ENCODE results near the gene SUV39H1.
"Not testable (repeated sequence)": the region's sequence is repeated elsewhere in the genome, so short reads cannot be mapped to it uniquely, and the experiment has no call there.

SUV39H1 gene

GRCh38 chrX:48681539-48682183, 14.9 kb upstream of the SUV39H1 start:
- POLR2A ChIA-PET (ENCODE audit: low non-redundant PET), result no interaction called here
- no peak overlapping the region for H3K27ac ChIP-seq

GRCh38 chrX:48682795-48683194, 13.7 kb upstream of the SUV39H1 start:
- POLR2A ChIA-PET (ENCODE audit: low non-redundant PET), result interaction anchor here (0.6 kb wide), 1 partner anchor 10 kb away, joined by 3 read pairs; no protein-coding TSS in a partner anchor
- not testable (repeated sequence) for DNase-seq (ENCODE audit: low spot score)

More at GRCh38 chrX:48681539-48682183, 14.9 kb upstream of the SUV39H1 start:
- TF ChIP-seq, protein P1, sequence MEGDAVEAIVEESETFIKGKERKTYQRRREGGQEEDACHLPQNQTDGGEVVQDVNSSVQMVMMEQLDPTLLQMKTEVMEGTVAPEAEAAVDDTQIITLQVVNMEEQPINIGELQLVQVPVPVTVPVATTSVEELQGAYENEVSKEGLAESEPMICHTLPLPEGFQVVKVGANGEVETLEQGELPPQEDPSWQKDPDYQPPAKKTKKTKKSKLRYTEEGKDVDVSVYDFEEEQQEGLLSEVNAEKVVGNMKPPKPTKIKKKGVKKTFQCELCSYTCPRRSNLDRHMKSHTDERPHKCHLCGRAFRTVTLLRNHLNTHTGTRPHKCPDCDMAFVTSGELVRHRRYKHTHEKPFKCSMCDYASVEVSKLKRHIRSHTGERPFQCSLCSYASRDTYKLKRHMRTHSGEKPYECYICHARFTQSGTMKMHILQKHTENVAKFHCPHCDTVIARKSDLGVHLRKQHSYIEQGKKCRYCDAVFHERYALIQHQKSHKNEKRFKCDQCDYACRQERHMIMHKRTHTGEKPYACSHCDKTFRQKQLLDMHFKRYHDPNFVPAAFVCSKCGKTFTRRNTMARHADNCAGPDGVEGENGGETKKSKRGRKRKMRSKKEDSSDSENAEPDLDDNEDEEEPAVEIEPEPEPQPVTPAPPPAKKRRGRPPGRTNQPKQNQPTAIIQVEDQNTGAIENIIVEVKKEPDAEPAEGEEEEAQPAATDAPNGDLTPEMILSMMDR (conservative IDR thresholded peaks at IDR 0.05; ENCODE audit: low read depth), result no peak
- CTCF ChIA-PET, result no interaction called here
- no peak for DNase-seq (ENCODE audit: low spot score)

GRCh38 chrX:48683411-48683982, 13.0 kb upstream of the SUV39H1 start, which contains the start of gene WAS:
Gene WAS, plus strand, starts transcription at chrX:48683799. Its CDS starts 55 bp downstream, at chrX:48683854.
- no peak for DNase-seq (ENCODE audit: low spot score)
- POLR2A ChIA-PET (ENCODE audit: low non-redundant PET), result interaction anchor here (0.6 kb wide), 1 partner anchor 11 kb away, joined by 3 read pairs; no protein-coding TSS in a partner anchor
- CTCF ChIA-PET, result no interaction called here
- TF ChIP-seq, protein P1 (conservative IDR thresholded peaks at IDR 0.05; ENCODE audit: low read depth), result no peak
- H3K27ac ChIP-seq, result no peak within 1 kb of the TSS

More at GRCh38 chrX:48682795-48683194, 13.7 kb upstream of the SUV39H1 start:
- CTCF ChIA-PET, H3K27ac ChIP-seq: not testable (repeated sequence)

DNA sequence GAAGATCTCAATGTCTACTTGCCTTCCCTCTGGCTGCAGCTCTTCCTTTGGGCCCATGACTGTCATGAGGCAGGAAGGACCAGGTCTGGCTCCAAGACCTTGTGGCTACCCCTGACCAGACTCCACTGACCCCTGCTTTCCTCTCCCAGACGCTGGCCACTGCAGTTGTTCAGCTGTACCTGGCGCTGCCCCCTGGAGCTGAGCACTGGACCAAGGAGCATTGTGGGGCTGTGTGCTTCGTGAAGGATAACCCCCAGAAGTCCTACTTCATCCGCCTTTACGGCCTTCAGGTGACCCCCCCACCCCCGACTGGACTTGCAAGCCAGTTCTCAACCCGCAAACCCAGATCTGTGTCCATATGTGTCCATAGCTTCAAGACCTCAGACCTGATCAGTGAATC, 12.4 kb upstream of the SUV39H1 start:
- TF ChIP-seq, protein P1 (conservative IDR thresholded peaks at IDR 0.05; ENCODE audit: low read depth), result no peak
- H3K27ac ChIP-seq, result no peak overlapping the region
- DNase-seq (ENCODE audit: low spot score), result no peak
- POLR2A ChIA-PET (ENCODE audit: low non-redundant PET), result no interaction called here
- CTCF ChIA-PET, result no interaction called here

- no peak for DNase-seq (ENCODE audit: low spot score)
- ChIA-PET POLR2A (ENCODE audit: low non-redundant PET) (no interaction called here), CTCF (no interaction called here)
- TF ChIP-seq, protein P1 (conservative IDR thresholded peaks at IDR 0.05; ENCODE audit: low read depth), result no peak
- no peak overlapping the region for H3K27ac ChIP-seq
Observed at GRCh38 chrX:48685416-48685815, 11.1 kb upstream of the SUV39H1 start.

DNA sequence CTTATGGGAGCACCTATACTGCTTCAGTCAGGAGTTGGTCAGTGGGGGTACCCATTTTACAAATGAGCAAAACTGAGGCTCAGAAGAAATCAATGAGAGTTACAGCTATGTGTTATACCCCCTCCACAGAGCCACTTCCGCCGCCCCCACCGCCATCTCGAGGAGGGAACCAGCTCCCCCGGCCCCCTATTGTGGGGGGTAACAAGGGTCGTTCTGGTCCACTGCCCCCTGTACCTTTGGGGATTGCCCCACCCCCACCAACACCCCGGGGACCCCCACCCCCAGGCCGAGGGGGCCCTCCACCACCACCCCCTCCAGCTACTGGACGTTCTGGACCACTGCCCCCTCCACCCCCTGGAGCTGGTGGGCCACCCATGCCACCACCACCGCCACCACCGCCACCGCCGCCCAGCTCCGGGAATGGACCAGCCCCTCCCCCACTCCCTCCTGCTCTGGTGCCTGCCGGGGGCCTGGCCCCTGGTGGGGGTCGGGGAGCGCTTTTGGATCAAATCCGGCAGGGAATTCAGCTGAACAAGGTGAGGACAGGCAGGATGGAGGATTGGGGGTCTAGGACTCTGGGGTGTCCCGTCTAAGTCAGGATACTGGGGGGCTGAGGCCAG, 7.9 kb upstream of the SUV39H1 start:
- TF ChIP-seq, protein P1 (conservative IDR thresholded peaks at IDR 0.05; ENCODE audit: low read depth), result no peak
- H3K27ac ChIP-seq, result no peak overlapping the region
- DNase-seq (ENCODE audit: low spot score), result no peak
- POLR2A ChIA-PET (ENCODE audit: low non-redundant PET), result interaction anchor here (0.7 kb wide), 1 partner anchor 371 kb away, joined by 3 read pairs; no protein-coding TSS in a partner anchor
- CTCF ChIA-PET, result no interaction called here

Measured in RWPE1 (cell line).